C4-2B (cell line): ENCODE measurements around the gene EMX1.

Experiments used
- ZFX ChIP-seq: fragments of 450-650 bp; IDR thresholded peaks from 2 replicates; pipeline ENCODE4 v1.6.1; 2017
- TF ChIP-seq, protein P1 (sequence below): fragments of 450-650 bp; conservative IDR thresholded peaks from 2 replicates; pipeline ENCODE4 v1.5.1; 2017; ENCODE audit warnings: mild to moderate bottlenecking

DNA sequence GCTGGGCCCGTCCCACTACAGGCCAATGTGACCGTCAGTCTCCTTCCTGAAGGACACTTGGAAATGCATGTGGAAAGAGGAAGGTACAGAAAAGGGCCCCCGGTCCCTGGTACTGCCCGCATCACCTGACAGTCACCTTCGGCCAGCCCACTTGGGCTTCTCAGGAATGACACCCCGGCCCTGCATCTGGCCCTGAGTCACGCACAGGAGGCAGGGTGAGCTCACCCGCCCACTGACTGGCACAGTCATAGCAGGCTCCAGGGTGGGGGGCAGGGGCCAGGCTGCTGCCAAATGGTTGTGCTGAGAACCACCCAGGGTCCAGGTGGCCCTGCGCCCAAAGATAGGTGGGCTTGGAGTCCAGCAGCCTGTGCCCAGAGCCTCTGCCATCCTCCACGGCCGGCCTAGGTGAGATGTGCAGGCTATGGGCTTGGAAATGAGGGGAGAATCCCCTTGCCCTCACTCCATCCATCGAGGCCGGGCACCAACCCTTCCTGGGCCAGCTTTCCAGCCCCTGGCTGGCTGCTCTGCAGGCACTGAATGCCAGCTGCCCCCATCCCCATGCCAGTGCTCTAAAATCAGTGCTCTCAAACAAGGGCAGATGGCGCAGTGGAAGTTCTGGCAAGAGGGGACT, 14.1 kb downstream of the EMX1 start:
- TF ChIP-seq, protein P1, sequence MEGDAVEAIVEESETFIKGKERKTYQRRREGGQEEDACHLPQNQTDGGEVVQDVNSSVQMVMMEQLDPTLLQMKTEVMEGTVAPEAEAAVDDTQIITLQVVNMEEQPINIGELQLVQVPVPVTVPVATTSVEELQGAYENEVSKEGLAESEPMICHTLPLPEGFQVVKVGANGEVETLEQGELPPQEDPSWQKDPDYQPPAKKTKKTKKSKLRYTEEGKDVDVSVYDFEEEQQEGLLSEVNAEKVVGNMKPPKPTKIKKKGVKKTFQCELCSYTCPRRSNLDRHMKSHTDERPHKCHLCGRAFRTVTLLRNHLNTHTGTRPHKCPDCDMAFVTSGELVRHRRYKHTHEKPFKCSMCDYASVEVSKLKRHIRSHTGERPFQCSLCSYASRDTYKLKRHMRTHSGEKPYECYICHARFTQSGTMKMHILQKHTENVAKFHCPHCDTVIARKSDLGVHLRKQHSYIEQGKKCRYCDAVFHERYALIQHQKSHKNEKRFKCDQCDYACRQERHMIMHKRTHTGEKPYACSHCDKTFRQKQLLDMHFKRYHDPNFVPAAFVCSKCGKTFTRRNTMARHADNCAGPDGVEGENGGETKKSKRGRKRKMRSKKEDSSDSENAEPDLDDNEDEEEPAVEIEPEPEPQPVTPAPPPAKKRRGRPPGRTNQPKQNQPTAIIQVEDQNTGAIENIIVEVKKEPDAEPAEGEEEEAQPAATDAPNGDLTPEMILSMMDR, result no peak
- TF ChIP-seq ZFX, result no peak
